ENCODE data around the gene ZNF775. TPM values are rescaled to one million over a fixed set of nuclear protein-coding genes. Genes with fewer than 3 reads are reported as not detected.

The ZNF775 gene
- total and polyA plus RNA-seq, 2 of the 13 experiments (the other 11 are each of a cell fraction or from before 2014, with no cell fraction given) = 3.1 to 3.2 TPM

DNA sequence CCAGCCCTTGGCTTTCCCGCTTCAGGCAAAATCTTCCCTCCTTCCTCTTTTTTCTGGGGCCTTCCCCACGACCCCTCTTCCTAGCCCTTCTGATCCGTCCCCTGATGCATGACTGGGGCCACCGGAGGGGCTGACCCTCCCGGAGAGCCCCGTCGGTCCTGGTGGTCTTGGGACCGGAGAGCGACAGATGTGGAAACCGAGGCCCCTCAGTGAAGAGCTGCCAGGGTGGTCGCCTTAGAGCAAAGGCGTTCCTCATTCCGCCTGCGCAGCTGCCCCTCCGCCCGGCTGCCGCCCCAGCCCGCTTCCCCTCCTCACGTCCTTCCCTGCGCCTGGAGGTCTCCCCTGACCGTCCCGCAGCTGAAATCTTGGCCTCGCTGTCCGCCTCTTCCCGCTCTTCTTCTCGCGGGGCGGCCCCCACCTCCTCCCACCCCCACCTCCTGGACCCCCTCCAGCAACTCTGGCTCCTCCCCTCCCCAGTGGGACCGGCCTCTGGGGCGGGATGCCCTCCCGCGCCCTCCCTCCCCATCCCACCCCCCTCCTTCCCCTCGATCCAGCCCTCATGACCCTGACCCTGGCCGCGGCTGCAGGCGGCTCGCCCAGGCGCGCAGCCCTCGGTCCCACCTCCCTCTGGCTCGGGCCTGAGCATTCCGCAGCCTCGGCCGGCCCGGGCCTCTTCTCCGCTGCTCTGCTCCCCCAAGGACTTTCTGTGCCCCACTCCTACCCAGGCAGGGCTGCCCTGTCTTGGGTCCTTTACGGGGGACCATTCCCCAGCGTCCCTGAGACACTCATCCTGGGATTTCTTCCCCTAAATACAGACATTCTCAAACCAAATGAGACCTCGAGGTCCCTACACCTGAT lies 37.6 kb upstream of the ZNF775 start, which contains the start of gene RARRES2 (continued):
- TF ChIP-seq, protein P1, sequence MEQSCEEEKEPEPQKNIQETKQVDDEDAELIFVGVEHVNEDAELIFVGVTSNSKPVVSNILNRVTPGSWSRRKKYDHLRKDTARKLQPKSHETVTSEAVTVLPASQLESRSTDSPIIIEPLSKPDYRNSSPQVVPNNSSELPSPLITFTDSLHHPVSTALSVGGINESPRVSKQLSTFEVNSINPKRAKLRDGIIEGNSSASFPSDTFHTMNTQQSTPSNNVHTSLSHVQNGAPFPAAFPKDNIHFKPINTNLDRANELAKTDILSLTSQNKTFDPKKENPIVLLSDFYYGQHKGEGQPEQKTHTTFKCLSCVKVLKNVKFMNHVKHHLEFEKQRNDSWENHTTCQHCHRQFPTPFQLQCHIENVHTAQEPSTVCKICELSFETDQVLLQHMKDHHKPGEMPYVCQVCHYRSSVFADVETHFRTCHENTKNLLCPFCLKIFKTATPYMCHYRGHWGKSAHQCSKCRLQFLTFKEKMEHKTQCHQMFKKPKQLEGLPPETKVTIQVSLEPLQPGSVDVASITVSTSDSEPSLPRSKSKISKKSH (CRISPR knock-in tag; IDR thresholded peaks at IDR 0.05; ENCODE audit: borderline replicate concordance) = no peak
- no peak for TF ChIP-seq ZNF615 (CRISPR knock-in tag; IDR thresholded peaks at IDR 0.05; ENCODE audit: borderline replicate concordance)
- TF ChIP-seq, protein P2, sequence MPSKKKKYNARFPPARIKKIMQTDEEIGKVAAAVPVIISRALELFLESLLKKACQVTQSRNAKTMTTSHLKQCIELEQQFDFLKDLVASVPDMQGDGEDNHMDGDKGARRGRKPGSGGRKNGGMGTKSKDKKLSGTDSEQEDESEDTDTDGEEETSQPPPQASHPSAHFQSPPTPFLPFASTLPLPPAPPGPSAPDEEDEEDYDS (CRISPR knock-in tag; IDR thresholded peaks at IDR 0.05) = no peak
- TF ChIP-seq, protein P3, sequence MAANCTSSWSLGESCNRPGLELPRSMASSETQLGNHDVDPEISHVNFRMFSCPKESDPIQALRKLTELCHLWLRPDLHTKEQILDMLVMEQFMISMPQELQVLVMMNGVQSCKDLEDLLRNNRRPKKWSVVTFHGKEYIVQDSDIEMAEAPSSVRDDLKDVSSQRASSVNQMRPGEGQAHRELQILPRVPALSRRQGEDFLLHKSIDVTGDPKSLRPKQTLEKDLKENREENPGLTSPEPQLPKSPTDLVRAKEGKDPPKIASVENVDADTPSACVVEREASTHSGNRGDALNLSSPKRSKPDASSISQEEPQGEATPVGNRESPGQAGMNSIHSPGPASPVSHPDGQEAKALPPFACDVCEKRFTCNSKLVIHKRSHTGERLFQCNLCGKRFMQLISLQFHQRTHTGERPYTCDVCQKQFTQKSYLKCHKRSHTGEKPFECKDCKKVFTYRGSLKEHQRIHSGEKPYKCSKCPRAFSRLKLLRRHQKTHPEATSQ (CRISPR knock-in tag; IDR thresholded peaks at IDR 0.05; ENCODE audit: borderline replicate concordance) = no peak
- TF ChIP-seq, protein P4, sequence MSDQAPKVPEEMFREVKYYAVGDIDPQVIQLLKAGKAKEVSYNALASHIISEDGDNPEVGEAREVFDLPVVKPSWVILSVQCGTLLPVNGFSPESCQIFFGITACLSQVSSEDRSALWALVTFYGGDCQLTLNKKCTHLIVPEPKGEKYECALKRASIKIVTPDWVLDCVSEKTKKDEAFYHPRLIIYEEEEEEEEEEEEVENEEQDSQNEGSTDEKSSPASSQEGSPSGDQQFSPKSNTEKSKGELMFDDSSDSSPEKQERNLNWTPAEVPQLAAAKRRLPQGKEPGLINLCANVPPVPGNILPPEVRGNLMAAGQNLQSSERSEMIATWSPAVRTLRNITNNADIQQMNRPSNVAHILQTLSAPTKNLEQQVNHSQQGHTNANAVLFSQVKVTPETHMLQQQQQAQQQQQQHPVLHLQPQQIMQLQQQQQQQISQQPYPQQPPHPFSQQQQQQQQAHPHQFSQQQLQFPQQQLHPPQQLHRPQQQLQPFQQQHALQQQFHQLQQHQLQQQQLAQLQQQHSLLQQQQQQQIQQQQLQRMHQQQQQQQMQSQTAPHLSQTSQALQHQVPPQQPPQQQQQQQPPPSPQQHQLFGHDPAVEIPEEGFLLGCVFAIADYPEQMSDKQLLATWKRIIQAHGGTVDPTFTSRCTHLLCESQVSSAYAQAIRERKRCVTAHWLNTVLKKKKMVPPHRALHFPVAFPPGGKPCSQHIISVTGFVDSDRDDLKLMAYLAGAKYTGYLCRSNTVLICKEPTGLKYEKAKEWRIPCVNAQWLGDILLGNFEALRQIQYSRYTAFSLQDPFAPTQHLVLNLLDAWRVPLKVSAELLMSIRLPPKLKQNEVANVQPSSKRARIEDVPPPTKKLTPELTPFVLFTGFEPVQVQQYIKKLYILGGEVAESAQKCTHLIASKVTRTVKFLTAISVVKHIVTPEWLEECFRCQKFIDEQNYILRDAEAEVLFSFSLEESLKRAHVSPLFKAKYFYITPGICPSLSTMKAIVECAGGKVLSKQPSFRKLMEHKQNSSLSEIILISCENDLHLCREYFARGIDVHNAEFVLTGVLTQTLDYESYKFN (CRISPR knock-in tag; conservative IDR thresholded peaks at IDR 0.05) = no peak
- TF ChIP-seq CREB1 (IDR thresholded peaks at IDR 0.05) = no peak
- TF ChIP-seq CREB1 (CRISPR knock-in tag; IDR thresholded peaks at IDR 0.05) = no peak
- TF ChIP-seq SP2 (CRISPR knock-in tag; IDR thresholded peaks at IDR 0.05) = no peak
- TF ChIP-seq, protein P5, sequence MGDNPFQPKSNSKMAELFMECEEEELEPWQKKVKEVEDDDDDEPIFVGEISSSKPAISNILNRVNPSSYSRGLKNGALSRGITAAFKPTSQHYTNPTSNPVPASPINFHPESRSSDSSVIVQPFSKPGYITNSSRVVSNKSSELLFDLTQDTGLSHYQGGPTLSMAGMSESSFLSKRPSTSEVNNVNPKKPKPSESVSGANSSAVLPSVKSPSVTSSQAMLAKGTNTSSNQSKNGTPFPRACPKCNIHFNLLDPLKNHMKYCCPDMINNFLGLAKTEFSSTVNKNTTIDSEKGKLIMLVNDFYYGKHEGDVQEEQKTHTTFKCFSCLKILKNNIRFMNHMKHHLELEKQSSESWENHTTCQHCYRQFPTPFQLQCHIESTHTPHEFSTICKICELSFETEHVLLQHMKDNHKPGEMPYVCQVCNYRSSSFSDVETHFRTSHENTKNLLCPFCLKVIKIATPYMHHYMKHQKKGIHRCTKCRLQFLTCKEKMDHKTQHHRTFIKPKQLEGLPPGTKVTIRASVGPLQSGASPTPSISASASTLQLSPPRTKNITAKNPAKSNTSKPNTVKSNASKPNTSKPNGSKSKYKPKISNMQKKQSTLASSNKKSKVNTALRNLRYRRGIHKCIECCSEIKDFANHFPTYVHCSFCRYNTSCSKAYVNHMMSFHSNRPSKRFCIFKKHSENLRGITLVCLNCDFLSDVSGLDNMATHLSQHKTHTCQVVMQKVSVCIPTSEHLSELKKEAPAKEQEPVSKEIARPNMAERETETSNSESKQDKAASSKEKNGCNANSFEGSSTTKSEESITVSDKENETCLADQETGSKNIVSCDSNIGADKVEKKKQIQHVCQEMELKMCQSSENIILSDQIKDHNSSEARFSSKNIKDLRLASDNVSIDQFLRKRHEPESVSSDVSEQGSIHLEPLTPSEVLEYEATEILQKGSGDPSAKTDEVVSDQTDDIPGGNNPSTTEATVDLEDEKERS (CRISPR knock-in tag; IDR thresholded peaks at IDR 0.05) = no peak
- TF ChIP-seq KMT2A (CRISPR knock-in tag; IDR thresholded peaks at IDR 0.05) = peak; percentile 61; the same call in 1 of the 2 replicates
- TF ChIP-seq ZNF317 (CRISPR knock-in tag; IDR thresholded peaks at IDR 0.05) = no peak
- TF ChIP-seq RORA (CRISPR knock-in tag; IDR thresholded peaks at IDR 0.05) = no peak
- peak in 1 of 2 experiments; percentile 62; a peak in 1 of 4 replicates for TF ChIP-seq KLF16 (CRISPR knock-in tag; IDR thresholded peaks at IDR 0.05)
- no peak for TF ChIP-seq ZNF547 (CRISPR knock-in tag; IDR thresholded peaks at IDR 0.05)
- no peak; the same call in 1 of the 2 replicates for TF ChIP-seq NR2F6 (IDR thresholded peaks at IDR 0.05)
- TF ChIP-seq NR2F6 (CRISPR knock-in tag; IDR thresholded peaks at IDR 0.05) = peak; percentile 83
- peak; percentile 55 for TF ChIP-seq RARA (CRISPR knock-in tag; IDR thresholded peaks at IDR 0.05)
- TF ChIP-seq MTA1 (CRISPR knock-in tag; IDR thresholded peaks at IDR 0.05; ENCODE audit: borderline replicate concordance) = no peak
